Left renal cortex interstitium (tissue), 4 donors: ENCODE measurements around the gene TESK2. TPM values are rescaled to one million over a fixed set of nuclear protein-coding genes. Genes with fewer than 3 reads are reported as not detected.
"Not testable (repeated sequence)": the region's sequence is repeated elsewhere in the genome, so short reads cannot be mapped to it uniquely, and the experiment has no call there.

ENCODE experiments used
- DNase-seq, 4 donors: peaks; one replicate each; pipeline ENCODE4 v3.0.0-alpha.2; 2013; ENCODE audit warnings: low read depth in 4 of 4, low spot score in 2 of 4, missing footprints in 1 of 4
- polyA plus RNA-seq, 4 donors: library from polyadenylated mRNA; unstranded; fragments of 120-200 nt; gene quantifications; one replicate each; pipeline ENCODE4 v1.2.1, GENCODE V29; 2013; ENCODE audit not compliant: insufficient read length in 4 of 4

The TESK2 gene
- polyA plus RNA-seq = 1 to 10 TPM; 6.6 to 7.7 (median 6.9) TPM

DNA sequence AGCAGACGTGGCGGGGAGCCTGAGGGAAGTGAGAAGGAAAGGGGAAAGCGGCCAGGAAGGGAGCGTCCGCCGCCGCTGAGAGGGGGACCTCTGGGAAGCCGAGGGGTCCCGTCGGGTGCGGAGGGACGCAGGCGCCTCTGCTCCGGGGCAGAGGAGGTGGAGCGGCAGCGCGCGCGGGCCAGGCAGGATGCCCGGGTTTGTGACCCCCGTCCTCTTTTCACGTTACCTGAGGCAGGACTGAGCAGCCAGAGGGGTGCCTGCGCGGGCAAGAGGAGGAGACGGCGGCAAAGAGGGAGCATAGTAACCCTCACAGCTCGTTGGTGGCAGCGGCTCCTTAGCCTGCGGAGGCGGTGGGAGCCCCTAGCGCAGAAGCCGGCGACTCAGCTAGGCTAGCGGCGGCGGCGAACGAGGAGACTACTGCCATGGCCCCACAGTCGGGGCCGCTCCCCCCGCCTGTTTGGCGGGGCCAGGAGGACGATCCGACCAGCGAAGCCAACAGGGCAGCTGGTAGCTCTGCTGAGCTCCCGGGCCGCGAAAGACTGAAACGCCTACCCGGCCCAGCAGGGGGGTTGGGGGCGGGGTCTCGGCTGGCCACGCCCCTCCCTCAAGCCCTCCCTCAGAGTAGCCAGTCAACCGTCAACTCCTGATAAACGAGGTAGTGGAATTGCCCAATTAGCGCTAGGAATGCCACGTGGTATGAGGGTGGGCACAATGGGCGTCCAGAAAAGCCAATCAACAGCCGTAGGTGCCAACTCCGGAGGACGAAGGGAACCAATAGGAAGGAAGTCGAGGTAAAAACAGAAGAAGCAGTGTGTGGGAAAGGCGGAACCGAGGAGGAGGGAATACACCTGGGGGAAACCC is at the start of gene TESK2:
TSS of gene TESK2 (minus strand) at position 538 of the 861 bp plus-strand sequence. CDS start 33,378 bp downstream, outside the sequence.
- peak; percentile 97 to 99 (median 98) for DNase-seq

GRCh38 chr1:45536886-45537285 is 45.9 kb upstream of the TESK2 start:
- DNase-seq = no peak

DNA sequence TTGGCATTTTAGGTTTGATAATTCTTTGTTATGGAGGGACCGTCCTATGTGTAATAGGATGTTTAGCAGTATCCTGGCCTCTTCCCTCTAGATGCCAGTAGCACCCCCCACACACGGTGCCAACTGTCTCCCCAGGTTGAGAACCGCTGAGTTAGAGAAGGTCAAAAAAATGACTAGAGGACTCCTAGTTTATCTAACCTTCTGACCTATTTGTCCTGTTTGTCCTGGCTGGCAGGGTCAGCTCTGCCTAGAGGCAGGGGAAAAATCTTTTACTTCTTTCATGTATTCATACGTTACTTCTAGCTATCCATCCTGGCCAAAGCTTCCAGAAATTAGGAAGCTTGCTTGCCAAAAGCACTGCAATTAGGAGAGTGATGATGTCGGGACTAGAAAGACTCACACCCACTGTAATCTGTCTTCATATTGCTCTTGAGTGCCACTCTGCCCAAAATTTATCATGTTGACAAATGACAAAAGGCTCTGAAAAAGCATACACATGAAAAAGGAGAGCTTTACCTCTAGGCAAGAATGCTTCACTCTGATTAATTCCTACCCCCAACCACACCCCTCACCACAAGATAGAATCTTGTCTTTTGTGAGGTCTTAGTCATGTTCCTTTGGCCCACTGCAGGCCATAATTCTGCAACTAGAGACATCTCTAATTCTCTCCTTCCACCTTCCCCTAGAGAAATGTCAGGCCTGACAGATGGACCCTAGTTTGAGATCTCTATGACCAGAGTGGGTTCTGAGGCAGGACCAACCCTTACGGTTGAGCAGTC is 45.2 kb upstream of the TESK2 start:
- DNase-seq = no peak

GRCh38 chr1:45531873-45532272 is 40.9 kb upstream of the TESK2 start:
- no peak for DNase-seq

DNA sequence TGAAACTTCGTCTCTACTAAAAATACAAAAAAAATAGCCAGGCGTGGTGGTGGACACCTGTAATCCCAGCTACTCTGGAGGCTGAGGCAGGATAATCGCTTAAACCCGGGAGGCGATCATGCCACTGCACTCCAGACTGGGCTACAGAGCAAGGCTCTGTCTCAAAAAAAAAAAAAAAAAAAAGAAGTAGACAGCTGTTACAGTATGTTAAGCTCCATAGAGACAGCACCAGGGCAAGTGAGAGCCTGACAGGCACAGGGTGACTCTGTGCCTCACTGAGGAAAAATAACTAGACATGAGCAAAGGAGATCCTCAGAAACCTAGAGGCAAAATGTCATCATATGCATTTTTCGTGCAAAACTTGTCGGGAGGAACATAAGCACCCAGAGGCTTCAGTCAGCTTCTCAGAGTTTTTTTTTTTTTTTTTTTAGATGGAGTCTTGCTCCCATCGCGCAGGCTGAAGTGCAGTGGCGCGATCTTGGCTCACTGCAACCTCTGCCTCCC is 39.7 kb upstream of the TESK2 start:
- DNase-seq = no peak

DNA sequence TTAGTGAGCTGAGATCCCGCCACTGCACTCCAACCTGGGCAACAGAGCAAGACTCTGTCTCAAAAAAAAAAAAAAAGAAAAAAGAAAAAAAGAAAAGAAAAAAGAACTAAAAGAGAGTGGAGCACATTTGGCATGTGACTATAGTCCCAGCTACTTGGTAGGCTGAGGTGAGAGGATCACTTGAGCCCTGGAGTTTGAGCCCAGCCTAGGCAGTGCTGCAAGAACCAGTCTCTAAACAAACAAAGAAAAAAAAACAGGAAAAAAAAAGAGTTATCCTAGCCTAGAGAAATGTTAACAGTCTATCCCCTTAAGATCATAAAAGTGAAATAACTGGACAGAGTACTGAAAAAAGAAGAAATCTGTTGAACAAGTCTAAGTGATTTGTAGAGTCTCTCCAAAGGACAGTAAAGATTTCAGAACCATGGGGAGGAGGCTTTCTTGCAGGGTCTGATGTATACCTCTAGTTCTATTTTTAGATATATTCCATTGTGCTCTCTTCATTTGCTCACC is 35.2 kb upstream of the TESK2 start:
- no peak for DNase-seq

DNA sequence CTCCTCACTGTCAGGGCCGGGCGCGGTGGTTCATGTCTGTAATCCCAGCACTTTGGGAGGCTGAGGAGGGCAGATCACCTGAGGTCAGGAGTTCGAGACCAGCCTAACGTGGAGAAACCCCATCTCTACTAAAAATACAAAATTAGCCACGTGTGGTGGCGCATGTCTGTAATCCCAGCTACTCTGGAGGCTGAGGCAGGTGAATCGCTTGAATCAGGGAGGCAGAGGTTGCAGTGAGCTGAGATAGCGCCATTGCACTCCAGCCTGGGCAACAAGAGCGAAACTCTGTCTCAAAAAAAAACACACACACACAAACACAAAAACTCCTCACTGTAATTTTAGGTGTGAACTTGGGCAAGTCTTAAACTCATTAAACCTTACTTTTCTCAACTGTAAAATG is 33.0 kb upstream of the TESK2 start:
- not testable (repeated sequence) for DNase-seq

DNA sequence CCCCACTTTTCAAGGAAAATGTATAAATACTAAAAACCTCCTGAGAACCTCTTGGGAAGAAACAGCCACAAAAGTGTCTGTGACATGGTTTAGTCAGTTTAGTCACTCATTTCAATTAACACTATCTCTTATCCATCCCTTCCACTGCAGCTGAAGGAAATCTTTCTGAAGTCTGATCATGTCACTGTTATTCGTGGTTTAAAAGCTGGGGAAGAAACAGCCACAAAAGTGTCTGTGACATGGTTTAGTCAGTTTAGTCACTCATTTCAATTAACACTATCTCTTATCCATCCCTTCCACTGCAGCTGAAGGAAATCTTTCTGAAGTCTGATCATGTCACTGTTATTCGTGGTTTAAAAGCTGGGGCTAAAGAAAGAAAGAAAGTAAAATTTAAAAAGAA is 32.6 kb upstream of the TESK2 start:
- DNase-seq = not testable (repeated sequence)

DNA sequence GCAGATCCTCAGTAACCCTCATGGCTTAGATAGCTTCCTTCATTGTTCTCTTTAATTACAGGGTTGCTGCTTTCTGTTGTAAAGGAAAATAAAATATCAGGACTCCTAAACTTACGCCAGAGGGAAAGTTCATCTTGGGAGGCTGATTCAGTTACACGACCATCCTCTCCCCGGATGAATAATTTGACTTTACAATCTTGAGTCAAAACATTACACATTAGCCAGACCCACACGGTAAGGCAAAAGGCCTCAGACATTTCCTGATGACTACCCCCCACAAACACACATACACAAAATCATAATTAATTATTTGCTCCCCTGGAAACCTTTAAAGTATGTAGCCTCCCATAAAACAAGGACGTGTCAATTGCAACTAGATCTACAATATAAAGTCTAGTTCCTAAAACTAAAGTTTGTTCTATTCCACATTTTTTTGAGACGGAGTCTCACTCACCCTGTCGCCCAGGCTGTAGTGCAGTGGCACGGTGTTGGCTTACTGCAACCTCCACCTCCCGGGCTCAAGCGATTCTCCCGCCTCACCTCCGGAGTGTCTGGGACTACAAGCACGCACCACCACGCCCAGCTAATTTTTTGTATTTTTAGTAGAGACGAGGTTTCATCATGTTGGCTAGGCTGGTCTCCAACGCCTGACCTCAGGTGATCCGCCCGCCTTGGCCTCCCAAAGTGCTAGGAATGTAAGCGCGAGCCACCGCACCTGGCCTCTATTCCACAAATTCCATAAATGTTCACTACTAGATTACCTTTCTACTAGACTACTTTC is 31.6 kb upstream of the TESK2 start:
- DNase-seq = no peak

GRCh38 chr1:45521413-45522323 is 30.7 kb upstream of the TESK2 start, which contains the start of gene PRDX1:
Gene PRDX1, minus strand, starts transcription at chr1:45521884. Its CDS starts 2,841 bp downstream, at chr1:45519043.
- DNase-seq = peak; percentile 90 to 96 (median 92)

DNA sequence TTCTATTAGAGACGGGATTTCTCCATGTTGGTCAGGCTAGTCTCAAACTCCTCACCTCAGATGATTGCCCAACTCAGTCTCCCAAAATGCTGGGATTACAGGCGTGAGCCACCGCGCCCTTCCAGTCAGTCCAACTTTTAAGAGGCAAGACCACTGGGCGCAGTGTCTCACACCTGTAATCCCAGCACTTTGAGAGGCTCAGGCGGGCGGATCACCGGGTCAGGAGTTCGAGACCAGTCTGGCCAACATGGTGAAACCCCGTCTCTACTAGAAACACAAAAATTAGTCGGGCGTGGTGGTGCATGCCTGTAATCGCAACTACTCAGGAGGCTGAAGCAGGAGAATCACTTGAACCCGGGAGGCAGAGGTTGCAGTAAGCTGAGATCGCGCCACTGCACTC is 28.8 kb upstream of the TESK2 start:
- not testable (repeated sequence) for DNase-seq

DNA sequence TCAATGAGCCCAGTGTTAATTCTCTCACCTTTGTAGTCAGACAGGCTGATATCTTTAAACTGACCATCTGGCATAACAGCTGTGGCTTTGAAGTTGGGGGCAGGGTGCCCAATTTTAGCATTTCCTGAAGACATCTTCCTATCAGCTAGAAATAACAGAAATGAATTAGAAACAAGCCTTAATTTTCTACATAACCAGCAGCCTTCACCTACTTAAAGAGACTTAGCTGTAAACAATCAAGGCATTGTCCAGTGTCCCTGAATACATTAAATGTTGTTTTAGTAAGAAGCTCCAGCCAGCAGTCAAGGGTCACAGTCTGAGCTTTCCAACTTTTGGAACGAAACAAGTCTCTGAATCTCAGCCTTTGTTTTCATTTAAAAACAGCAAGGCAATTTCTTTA is 27.9 kb upstream of the TESK2 start:
- no peak for DNase-seq

DNA sequence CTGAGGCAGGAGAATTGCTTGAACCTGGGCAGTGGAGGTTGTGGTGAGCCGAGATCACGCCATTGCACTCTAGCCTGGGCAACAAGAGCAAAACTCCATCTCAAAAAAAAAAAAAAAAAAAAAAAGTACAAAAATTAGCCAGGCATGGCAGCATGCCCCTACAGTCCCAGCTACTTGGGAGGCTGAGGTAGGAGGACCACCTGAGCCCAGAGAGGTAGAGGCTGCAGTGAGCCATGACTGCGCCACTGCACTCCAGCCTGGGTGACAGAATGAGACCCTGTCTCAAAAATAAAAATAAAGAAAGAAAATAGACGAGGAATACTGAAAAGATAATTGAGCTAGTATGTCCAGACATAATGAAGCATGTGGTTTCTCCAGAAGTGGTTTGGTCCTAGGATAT is 27.4 kb upstream of the TESK2 start:
- DNase-seq = not testable (repeated sequence)

GRCh38 chr1:45516465-45516864 is 25.5 kb upstream of the TESK2 start:
- no peak for DNase-seq

DNA sequence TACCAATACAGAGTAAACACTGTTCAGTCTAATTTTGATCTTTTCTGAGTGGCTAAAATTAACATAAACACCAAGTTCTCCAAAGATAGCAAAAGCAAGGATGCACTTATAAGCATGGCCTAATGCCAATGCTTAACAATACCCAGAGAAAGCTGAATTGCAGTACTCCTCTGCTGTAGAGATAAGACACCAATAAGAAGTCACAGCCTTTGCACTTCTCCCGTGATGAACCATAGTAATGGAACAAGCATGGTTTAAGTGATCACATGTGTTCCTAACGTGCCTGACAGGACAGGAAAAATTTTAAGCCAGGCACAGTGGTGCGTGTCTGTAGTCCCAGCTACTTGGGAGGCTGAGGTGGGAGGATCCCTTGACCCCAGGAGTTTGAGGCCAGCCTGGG is 25.1 kb upstream of the TESK2 start:
- DNase-seq = no peak

- DNase-seq = not testable (repeated sequence)
These were observed 22.7 kb upstream of the TESK2 start for GRCh38 chr1:45513532-45514260.

DNA sequence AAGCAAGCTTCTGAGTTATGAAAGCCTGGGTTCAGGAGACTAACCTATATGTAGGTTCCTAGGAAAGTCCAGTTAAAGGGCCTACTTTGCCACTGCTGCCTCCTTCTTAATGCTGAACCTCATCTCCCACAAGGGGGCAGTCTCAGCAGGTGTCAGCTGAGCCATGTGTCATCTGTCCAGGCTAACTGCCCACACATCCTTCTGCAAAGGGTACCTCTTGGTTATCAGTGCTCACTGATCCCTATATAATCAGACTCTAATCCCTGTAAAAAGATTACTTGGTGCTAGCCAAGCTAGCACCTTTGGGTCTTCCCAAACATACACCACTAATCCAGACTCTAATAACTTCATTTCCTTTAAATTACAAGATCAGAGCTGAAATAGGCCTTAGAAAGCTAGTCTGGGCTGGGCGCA is 21.7 kb upstream of the TESK2 start:
- no peak for DNase-seq

DNA sequence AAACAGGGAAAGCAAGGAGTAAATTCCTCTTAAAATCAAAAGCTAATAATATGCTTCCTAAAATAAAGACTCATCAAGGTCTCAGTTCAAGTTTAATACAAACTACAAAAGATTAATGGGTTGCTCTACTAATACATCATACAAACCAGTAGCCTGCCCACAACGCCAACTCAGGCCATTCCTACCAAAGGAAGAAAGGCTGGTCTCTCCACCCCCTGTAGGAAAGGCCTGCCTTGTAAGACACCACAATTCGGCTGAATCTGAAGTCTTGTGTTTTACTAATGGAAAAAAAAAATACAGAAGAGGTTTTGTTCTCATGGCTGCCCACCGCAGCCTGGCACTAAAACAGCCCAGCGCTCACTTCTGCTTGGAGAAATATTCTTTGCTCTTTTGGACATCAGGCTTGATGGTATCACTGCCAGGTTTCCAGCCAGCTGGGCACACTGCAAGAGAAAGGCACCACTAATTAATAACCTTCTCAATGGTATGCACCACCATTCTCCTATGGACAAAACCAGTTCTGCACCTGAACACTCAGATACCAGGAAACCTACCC is 20.1 kb upstream of the TESK2 start:
- no peak for DNase-seq
